ENCODE data around the gene ATOH8. TPM values are rescaled to one million over a fixed set of nuclear protein-coding genes. Genes with fewer than 3 reads are reported as not detected.

ATOH8 gene
- total RNA-seq, 1 donor from 2014 or later, result 4.4 TPM

DNA sequence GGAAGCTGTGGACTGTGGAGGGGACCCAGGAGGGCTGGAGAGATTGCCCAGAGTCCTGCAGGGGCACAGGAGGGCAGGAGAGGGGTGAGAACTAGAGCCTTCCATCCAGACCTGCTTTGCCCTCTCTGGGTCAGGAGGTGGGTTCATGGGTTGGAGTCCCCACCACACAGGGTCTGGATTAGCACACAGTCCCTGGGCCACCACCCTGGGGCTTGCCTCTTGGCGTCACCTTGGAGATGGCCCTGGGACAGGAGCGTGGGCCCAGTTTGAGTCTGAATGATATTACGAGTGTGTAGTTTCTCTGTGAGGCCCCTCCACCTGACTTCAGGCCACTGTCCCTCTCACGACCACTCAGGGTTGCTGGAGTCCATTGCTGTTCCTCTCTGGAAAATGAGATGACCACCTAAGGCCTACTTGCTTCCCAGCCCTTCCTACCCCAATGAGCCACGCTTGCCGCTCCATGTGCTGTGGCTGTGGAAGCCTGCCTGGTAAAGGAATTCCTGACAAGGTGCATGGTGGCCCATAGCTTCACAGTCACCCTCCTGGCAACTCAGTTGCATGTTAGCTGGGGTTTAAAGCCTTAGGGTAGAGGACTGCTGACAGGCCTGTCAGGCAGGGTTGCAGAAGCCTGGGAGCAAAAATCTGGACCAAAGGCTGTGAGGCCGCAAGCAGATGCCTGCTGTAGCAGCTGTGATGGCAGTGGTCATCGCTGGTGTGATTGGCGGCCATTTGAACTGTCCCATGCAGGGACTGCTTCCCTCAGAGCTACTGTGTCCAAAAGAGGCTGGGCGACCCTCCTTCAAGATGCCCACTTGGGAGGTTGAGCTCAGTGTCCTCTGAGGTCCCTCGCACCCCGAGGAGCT, 14.2 kb downstream of the ATOH8 start:
- no peak for DNase-seq (ENCODE audit: extremely low read depth, low read depth, low spot score)

DNA sequence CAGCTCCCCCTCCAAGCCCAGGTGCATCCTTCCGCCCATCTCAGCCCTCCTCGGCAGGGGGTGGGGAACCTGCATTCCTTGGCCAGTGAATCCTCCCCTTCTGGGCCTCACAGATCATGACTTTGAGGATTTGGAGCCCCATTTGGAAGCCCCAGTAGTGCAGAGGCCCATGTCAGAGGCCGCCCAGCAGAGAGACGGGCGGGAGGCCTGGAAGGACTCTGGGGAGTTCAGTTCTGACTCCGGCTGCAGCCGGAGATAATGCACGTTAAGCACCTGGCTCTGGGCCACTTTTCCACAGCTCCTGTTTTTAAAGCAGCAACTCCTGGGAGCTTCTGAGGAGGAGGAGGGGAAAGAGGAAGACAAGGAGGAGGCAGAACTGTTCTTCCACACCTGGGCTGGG, 14.9 kb downstream of the ATOH8 start:
- no peak for DNase-seq (ENCODE audit: extremely low read depth, low read depth, low spot score)

DNA sequence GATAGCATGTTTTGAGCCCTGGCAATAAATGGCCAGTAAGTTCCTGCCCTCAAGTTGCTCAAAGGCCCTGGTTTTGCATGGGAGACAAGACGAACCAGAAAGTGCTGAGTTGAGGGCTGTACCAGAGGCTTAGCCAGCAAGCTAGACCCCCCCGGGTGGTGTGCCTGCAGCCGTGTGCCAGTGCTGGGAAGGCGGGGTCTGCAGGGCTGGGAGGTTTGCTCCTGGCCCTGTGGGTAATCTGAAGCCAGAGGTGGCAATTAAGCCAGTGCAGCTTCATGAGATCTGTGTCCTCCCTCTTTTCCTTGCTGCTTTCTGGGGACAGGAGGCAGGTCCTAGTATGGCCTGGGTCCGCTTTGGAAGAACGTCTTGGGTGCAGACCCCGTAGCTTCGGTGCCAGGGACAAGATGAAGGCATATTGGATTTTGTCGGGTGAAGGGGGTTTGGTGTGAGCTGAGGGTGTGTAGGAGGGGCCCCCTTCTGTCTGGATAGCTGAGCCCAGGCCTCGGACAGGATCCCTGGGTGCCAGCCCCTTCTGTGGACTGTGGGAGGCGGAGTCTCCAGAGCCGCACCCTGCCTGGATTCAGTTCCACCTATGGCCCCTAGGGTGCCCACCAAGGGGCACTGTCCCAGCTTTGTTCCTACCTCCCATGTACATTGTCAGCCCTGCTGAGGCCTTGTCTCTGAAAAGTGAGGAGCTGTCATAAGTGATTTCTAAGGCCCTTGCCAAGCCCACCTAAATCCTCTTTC, 15.6 kb downstream of the ATOH8 start:
- no peak for DNase-seq (ENCODE audit: extremely low read depth, low read depth, low spot score)

DNA sequence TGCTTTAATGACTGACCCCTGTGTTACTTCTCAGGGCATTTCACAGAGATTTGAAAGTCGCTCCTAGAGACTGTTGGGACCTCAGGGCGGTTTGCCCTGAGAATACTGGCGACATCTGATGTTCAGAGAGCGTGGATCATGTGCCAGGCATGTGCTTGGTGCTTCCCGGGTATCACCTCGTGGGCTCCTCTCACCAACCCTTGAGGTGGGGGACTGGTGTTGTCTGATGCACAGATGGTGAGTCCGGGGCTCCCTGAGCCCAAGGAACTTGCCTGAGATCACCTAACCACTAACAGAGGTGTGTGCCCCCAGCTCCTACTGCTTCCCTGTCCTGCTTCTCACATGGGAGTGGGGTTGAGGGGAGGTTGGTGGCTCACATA, 16.2 kb downstream of the ATOH8 start:
- DNase-seq (ENCODE audit: extremely low read depth, low read depth, low spot score), result no peak

DNA sequence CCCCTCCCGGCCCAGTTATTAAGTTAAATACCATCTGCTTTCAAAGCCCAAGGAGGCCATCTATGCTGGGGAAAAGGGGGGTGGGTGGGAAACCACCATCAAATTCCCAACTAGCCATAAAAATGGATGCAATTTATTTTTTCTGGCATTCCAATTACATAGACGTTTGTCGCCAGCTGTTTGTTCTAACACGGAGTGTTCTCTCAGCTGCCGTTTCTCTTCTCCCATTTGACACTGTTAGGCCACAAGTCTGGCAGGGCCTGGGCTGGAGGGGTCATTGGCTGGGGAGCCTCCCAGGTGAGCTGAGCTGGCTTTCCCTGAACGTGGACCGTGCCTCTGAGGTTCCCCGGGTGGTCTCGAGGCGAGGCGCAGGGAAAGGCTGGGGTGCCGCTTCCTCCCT, 16.6 kb downstream of the ATOH8 start:
- no peak for DNase-seq (ENCODE audit: extremely low read depth, low read depth, low spot score)

DNA sequence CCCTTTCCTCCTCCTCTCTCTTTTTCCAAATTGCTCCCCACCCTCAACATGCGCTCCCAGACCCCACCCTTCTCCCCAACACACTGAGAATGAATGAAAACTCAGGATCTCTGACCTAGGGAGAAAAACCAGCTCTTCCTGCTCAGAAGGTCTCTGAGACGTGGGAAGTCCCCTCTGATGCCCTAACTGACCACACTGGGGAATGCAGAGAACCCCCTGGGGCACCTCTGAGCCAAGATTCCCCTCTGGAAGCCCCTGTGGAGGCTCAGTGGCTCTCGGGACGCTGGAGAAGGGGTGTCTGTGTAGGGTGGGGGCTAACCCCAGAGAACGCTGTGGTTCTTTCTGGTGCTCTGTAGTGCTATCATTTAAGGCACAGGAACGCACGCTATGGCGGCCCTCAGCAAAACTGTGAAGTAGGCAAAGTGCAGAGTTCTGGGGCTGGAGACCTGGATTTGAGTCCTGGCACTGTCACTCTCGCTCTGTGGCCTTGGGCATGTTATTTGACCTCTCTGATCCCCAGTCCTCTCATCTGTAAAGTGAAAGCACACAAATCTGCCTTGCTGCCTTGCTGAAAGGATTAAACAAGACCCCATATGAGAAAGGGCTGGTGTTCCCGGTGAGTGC, 17.1 kb downstream of the ATOH8 start:
- DNase-seq (ENCODE audit: extremely low read depth, low read depth, low spot score), result no peak

DNA sequence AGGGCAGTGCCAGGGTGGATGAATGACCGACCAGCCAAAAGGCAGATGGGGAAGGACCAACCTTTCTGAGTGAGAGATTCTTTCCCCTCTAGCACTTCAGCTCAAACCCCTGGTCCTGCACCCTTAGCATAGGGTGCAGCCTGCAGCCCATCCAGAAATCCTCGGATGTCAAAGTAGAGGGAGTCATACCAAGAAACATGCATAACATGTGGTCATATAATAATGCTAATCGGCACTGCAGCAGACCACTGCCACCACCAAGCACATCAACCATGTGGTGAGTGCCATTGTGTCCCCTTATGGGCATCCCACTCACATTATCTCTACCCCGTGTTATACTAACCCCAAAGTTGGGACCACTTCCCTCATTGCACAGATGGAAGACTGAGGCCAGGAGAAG, 17.7 kb downstream of the ATOH8 start:
- DNase-seq (ENCODE audit: extremely low read depth, low read depth, low spot score), result no peak

DNA sequence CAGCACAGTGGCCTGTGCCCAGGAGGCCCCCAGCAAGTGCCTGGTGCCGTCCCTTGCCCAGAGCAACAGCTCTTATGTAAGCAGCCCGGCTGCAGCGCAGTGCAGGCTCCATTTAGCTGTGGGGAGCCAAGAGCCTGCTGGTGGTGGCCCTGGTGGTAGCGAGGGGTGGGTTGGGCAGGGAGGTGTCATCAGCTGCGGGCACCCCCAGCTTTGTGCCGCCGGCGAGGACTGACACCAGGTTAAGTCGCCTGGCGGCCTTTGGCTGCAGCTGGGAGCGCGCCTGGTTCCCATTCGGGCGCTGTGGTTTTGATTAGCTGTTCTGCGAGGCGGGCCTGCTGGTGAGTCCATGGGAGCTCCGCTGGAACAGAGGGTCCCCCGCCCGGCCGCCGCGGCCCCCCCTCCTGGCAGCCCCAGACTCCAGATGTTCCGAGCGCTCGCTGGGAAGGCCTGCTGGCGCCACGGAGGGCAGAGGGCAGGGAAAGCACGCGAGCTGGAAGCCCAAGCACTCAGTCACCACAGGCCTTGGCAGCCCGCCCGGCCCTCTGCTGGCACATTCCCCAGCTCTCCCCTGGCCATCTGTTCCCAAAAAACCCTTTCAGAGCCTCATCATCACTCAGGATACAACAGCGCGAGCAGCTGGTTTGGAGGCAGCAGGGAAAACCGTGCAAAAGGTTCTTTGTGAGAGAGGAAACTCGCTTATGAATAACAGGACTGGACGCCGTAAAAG, 18.4 kb downstream of the ATOH8 start:
- peak; percentile 96 for DNase-seq (ENCODE audit: extremely low read depth, low read depth, low spot score)

DNA sequence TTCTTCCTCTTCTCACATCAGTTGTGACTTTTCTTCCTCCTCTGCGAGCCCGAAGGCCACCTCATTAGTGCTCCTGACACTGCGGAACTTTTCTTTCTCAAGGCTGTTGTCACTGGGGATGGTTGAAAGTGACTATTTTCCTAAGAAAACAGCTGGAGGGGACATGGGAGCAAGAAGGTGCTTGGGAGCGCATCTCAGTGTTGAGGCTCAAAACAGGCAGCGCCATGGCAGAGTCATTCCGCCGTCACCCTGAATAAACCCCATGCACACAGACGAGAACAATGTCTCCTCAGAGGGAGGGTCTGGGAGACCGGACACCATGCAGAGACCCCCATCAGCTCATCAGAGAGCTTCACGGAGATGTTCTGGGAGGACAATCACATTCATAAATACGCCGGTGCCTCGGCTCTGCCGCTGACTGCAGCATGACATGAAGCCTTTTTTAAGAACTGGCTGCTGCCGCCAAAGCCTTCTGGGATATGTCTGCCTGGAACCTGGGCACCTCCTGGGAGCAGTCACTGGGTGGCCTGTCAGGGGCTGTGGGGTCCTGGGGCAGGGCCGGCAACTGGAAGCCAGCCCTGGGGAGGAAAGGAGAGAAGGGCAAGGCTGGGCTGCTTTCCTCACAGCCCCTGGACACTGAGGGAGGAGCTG, 19.2 kb downstream of the ATOH8 start:
- no peak for DNase-seq (ENCODE audit: extremely low read depth, low read depth, low spot score)

DNA sequence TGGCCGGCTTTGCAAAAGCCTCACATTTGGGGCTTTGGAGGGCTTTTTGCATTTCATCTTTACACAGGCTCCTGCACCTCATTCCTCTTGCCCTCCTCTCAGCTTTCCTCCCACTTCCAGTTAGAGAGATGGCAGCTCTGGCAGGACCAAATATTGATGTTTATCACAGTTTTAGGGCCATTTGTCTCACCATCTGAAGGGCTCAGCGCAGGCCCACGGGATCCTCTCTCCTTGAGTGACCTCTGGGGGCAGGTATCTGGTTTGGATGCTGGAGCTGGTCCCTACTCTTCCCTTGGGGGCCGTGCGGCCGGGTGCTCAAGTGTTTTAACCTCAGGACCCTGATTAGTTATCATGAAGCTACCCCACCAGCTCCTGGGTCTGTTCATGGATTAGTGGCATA, 19.9 kb downstream of the ATOH8 start:
- DNase-seq (ENCODE audit: extremely low read depth, low read depth, low spot score), result no peak

DNA sequence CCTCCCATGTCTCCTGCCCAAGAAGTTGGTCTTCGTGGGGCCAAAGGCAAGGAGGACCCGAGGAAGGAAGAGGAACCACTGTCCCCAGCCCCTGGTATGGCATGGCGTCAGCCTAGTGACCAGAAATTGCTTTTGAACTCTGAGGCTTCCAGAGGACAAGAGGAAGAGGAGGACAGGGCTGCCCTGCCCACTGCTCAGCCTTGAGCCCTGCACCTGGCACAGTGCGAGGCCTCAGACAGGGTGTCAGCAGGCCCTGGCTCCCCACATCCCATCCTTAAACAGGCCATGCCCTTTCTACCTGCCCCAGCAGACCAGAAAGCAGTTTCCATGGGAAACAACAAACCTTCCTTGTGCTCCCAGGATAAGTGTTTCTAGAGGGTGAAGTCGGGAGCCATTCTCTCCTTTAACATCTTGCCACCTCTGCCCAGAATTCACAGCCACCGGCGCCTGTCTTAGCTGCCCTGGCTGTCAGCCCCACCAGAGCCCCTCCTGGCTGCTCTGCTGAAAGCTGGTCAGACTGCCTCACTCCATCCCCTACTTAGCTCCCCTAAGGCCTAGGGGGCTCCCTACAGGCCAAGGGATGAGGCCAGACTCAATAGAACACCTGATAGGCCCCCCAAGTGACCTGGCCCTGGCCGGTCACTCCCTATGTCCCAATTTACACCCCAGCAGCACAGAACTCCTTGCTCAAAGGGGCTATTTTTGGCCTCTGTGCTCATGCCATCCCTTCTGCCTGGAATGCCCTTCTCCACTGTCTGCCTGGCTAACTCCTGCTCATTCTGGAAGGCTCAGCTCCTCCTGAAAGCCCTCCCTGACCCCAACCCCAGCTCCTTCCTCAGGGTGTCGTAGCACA, 20.6 kb downstream of the ATOH8 start:
- DNase-seq (ENCODE audit: extremely low read depth, low read depth, low spot score), result no peak

DNA sequence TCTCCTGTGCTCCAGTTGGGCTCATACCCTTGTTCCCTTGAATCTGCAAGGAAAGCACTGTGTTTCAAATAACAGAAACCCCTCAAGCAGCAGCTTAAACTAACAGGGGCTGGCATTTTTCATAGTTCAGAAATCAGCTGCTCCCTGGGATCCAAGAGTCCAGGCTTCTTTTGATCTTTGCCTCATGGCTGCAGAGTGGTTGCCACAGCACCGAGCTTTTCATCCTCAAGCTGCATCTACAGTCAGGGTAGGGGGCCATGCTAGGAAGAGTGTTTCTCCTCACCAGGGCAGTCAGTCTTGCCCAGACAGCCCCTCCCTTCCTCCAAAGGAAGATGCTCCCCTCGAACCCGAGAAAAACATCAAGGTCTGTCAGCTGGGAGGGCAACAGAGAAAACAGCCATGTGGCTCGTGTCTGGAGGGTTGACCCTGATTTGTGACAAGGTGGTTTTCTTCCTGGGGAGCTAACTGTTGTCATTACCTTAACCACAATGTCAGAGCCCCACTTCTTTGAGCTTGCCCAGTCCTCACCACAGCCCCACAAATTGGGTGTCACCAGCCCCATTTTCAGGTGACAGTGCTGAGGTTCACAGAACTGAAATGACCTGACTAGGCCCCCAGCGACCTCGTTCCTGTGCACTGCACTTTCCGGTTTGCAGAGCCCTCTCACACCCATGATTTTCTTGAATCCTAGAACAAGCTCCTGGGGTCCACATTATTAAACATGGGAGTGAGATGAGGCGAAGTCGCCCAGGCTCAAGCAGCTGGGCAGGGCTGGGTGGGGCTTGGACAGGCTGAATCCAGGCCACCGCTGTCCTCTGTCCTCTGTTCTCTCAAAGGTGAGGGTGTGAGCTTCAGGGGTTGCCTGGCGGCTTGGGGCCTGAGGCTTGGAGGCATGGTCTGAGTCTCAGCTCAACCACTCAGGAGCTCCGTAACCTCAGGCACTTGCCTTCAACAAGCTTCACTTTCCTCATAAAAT, 21.9 kb downstream of the ATOH8 start:
- DNase-seq (ENCODE audit: extremely low read depth, low read depth, low spot score), result no peak

DNA sequence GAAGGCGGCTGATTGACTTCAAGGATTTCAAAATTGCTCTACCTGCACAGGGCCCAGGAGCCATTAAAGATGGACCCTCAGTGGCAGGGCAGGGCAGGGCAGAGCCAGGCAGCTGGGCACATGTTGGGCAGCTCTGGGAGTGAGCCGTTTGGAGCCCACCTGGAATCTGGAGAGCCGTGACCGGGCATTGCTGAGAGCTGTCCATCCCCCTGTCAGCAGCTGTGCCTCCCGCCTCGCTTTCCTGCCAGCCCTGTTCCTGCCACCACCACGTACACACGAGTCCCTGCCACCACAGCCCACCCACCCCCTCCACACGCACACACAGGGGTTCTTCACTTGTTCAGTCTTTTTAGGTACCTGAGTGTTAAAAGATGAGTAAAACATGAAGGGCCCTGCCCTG, 22.9 kb downstream of the ATOH8 start:
- no peak for DNase-seq (ENCODE audit: extremely low read depth, low read depth, low spot score)

DNA sequence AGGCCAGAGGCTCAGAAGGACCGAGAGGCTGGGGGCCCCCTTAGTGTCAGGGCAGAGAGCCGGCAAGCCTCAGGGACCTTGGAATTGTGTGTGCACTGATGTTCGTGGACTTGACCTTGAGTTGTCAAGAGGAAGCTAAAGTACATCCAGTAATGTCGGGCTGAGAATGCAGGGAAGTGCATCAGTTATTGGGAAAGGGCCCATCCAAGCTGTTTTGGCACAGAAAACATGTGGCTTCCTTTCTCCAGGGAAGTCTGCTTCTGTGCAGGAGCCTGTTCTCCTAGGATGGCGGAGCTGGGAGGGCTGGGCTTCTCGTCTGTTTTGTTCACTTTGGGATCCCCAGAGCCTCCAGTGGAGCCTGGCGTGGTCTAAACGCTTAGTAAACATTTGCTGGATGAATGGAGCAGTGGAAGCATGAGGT, 23.7 kb downstream of the ATOH8 start:
- no peak for DNase-seq (ENCODE audit: extremely low read depth, low read depth, low spot score)

DNA sequence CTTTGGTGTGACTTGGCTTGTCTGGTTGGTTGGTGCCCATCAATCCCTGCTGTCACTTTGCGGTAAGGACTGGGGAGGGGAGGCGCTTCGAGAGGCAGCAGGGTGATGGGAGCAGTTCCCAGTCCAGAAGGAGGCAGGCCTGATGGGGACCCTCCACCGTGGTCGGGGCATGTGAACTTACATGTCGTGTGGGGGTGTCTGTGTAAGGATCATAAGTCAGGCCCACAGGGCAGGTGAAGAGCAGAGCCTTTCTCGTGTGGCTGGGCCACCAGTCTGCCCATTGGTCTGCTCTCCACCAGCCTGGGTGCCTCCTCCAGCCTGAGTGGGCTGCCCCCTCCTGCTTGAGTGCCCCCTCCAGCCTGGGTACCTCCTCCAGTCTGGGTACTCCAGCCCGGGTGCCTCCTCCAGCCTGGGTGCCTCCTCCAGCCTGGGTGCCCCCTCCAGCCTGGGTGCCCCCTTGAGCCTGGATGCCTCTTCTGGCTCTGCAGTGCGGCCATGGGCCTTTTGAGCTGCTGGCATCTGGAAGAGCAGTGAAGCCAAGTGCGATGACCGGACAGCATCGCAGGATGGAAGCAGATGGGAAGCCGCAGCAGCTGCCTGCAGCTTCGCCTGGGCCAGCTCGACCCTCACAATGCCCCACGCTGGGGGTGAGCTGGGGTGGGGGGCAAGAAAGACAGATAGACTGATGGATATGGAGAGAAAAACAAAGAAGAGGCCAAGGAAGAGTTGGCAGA, 25.0 kb downstream of the ATOH8 start:
- no peak for DNase-seq (ENCODE audit: extremely low read depth, low read depth, low spot score)

DNA sequence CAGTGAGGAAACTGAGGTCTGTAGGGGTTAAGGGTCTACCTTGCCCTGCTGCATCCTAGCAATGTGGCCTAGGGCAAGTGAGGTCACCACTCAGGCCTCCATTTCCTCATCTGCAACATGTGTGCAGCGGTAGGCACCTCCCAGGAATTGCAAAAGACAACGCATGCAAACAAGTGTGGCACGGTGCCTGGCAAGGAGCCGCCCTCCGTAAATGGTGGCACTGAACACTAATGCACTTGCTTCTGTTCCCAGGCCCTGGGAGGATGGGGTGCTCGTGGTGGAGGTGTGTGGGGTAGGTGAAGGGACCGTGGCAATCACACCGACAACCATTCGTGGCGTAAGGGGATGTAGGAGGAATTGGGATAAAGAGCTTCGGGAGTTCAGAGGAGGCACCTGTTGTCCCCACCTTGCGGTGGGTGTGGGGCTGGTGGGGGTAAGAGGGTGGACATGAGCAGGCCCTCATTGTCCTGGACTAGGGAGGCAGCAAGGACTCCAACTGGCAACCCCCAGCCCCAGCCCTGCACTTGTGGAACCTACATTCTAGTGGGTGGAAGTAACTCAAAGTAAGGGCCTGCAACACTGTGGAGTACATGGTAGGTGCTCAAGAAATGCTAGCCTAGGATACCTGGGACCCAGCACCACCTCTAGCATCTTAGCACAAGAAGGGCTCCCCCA, 26.0 kb downstream of the ATOH8 start:
- no peak for DNase-seq (ENCODE audit: extremely low read depth, low read depth, low spot score)

DNA sequence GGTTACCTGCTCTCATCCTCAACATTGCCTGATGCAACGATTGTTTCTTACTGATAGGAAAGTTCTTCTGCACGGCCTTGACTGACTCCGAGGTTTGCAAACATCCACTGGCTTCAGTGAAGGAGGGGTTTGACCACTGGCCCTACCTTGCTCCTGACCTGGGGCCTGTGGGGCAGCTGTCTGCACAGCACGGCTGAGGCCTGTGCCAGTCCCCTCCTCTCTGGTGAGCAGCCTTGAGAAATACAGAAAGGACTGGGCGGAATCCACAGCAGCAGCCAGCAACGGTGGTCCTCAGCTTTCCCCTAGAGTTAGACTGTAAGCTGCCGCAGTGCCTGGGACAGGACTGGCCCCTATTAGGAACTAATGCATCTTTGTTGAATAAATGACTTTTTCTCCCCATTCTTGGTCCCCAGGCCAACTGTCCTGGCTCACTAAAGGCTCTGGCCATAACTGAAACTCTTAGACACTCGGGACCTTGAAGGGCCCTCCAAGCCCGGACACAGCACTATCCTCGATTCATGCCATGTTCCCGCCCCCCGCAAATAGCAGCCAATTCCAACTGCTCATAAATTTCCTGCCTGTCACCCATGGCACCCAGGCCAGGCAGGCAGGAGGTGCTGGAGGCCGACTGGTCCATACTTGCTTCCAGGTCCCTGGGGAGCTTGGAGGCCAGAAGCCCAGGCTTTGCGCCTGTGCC, 26.7 kb downstream of the ATOH8 start:
- DNase-seq (ENCODE audit: extremely low read depth, low read depth, low spot score), result no peak
